Cardiac muscle cell (in vitro differentiated cells and primary cell): ENCODE measurements around the gene AKR7A3. TPM values are rescaled to one million over a fixed set of nuclear protein-coding genes. Genes with fewer than 3 reads are reported as not detected.

Experiments used
- DNase-seq, 2 donors: peaks; one replicate each; pipeline versions ENCODE4 v3.0.0 to v3.0.0-alpha.2; 2010 to 2017; ENCODE audit warnings: low read depth in 1 of 2, low spot score in 1 of 2
- H3K27ac ChIP-seq: fragments of 200-600 bp; sonication (generic); 2 replicates; pipeline ENCODE4 v1.5.1; 2016
- H3K27me3 ChIP-seq: fragments of 200-600 bp; sonication (generic); 2 replicates; pipeline ENCODE4 v1.6.0; 2016; ENCODE audit warnings: control low read depth
- H3K36me3 ChIP-seq: fragments of 200-600 bp; sonication (generic); 2 replicates; pipeline ENCODE4 v1.5.1; 2016; ENCODE audit warnings: control low read depth
- H3K4me1 ChIP-seq: fragments of 200-600 bp; sonication (generic); 2 replicates; pipeline ENCODE4 v1.8.1; 2017; ENCODE audit warnings: low read depth, mild to moderate bottlenecking, mixed run types
- H3K4me3 ChIP-seq: fragments of 200-600 bp; sonication (generic); 2 replicates; pipeline ENCODE4 v1.5.1; 2016; ENCODE audit warnings: mild to moderate bottlenecking
- H3K9me3 ChIP-seq: fragments of 200-600 bp; sonication (generic); 2 replicates; pipeline ENCODE4 v1.5.1; 2017; ENCODE audit warnings: low read depth, mild to moderate bottlenecking, control low read depth
- CTCF ChIP-seq: IDR thresholded peaks from 2 replicates; pipeline ENCODE4 v1.5.1; 2012; ENCODE audit warnings: low read depth, mild to moderate bottlenecking, low read length
- polyA plus RNA-seq: library from polyadenylated mRNA; unstranded; fragments of >200 nt; fragmentation: Nextera tagmentation; extraction: Ambion mirVana; gene quantifications from 2 replicates; pipeline ENCODE4 v1.2.1, GENCODE V29; 2016
- total RNA-seq: library from RNA; depleted of rRNA; stranded (reverse); fragments of >200 nt; gene quantifications from 2 replicates; pipeline ENCODE4 v1.2.3, GENCODE V29; 2016

The AKR7A3 gene
- total and polyA plus RNA-seq, 2 experiments from 2014 or later, result 0.26 to 1.4 TPM

DNA sequence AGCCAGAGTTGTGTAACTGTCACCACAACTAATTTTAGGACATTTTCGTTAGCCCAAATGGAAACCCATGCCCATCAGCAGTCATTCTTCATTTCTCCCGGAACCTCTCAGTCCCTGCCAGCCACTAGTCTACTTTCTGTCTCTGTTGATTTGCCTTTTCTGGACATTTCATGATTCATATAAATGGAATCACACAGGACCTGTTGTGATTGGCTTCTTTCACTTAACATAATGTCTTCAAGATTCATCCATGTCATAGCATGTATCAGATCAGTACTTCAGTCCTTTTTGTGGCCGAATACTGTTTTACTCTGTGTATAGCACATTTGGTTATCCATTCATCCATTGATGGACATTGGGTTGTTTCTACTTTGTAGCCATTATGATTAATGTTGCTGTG, 30.6 kb upstream of the AKR7A3 start:
- no peaks in the 10 kb centered on the region for H3K27me3 ChIP-seq
- DNase-seq, result no peak
- H3K27ac ChIP-seq, result no peak overlapping the region
- H3K4me1 ChIP-seq, result no peaks in the 10 kb centered on the region
- H3K36me3 ChIP-seq, result no peaks in the 10 kb centered on the region
- no peak for TF ChIP-seq CTCF
- H3K4me3 ChIP-seq, result no peak overlapping the region
- H3K9me3 ChIP-seq, result no peaks in the 10 kb centered on the region

- no peaks in the 10 kb centered on the region for H3K36me3 ChIP-seq
- H3K4me1 ChIP-seq, result no peaks in the 10 kb centered on the region
- H3K27ac ChIP-seq, result no peak overlapping the region
- H3K4me3 ChIP-seq, result no peak overlapping the region
- no peaks in the 10 kb centered on the region for H3K27me3 ChIP-seq
- TF ChIP-seq CTCF, result no peak
- no peaks in the 10 kb centered on the region for H3K9me3 ChIP-seq
- DNase-seq, result no peak
Observed at GRCh38 chr1:19317126-19317910, 28.7 kb upstream of the AKR7A3 start.

DNA sequence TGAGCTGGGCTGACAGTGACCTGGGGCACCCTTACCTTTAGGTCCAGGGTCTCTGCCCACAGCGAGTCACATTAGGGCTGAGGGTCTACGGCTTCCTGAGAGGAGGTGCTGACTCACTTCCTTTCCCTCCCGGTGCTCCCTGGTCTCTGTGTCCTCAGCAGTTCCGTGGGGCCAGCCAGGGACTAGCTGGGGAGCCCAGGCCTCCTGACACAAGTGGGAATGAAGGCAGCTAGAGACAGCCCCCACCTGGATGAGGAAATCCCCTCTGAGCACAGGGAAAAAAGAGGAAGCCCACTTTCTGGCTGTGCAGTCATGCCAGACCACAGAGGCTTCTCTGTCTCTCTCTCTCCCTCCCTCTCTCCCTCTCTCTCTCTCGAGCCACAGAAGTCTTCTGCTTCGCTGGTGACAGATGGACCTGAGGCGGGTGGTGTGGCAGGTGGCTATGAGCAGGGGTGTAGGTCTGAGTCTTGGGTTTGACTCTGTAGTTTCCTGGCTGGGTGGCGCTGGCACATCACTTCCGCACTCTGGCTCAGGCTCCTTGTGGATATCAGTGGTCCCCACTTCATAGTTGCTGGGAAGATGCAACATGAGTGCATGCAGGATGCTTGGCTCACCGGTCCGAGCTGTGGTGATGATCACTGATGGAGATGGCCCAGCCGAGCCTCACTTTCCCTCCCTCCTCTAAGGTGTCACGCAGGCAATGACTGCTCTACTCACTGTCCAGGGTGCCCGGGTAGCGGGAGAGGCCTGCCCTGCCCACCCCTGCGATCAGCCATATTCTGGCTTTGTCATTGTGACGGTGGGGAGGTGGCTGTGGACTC, 27.0 kb upstream of the AKR7A3 start:
- Histone ChIP-seq H3K4me3 (no peak overlapping the region), H3K9me3 (no peaks in the 10 kb centered on the region), H3K36me3 (no peaks in the 10 kb centered on the region), H3K27ac (no peak overlapping the region), H3K4me1 (no peaks in the 10 kb centered on the region), H3K27me3 (no peaks in the 10 kb centered on the region)
- peak in 1 of 2 donors; percentile 47 for DNase-seq
- TF ChIP-seq CTCF, result no peak

GRCh38 chr1:19313961-19314882, 25.7 kb upstream of the AKR7A3 start:
- no peak for DNase-seq
- Histone ChIP-seq H3K4me3 (no peak overlapping the region), H3K27ac (no peak overlapping the region), H3K27me3 (no peaks in the 10 kb centered on the region), H3K9me3 (no peaks in the 10 kb centered on the region), H3K36me3 (no peaks in the 10 kb centered on the region), H3K4me1 (no peaks in the 10 kb centered on the region)
- no peak for TF ChIP-seq CTCF

- Histone ChIP-seq H3K27ac (no peak overlapping the region), H3K36me3 (no peaks in the 10 kb centered on the region), H3K4me3 (no peak overlapping the region), H3K4me1 (no peaks in the 10 kb centered on the region), H3K27me3 (no peaks in the 10 kb centered on the region), H3K9me3 (no peaks in the 10 kb centered on the region)
- no peak for DNase-seq
- TF ChIP-seq CTCF, result no peak
Observed at GRCh38 chr1:19313636-19313959, 25.0 kb upstream of the AKR7A3 start.
